GM13977 (cell line): Measurements from ENCODE around the gene CADM2.

ENCODE experiments used
- DNase-seq: peaks from one replicate; pipeline ENCODE4 v3.0.0; 2012; ENCODE audit warnings: low spot score
- CTCF ChIP-seq: IDR thresholded peaks from 2 replicates; pipeline ENCODE4 v1.5.1; 2012; ENCODE audit warnings: mild to moderate bottlenecking, control low read depth; ENCODE audit not compliant: insufficient read depth; ENCODE audit errors: extremely low read depth, missing control alignments
- in situ Hi-C: fragments of 300-500 bp; cut with MboI; formaldehyde crosslinking; loops from one replicate; pipeline ENCODE4 v1.12.0; 2022; ENCODE audit warnings: low sequenced_read_pairs, low pct_unique_long_range_greater_than_20kb, mixed read lengths, inconsistent platforms; ENCODE audit not compliant: unreplicated experiment

CADM2 gene

GRCh38 chr3:85258326-85258725 is 299.5 kb downstream of the CADM2 start:
- DNase-seq: no peak
- TF ChIP-seq CTCF: no peak
- in situ Hi-C loops: no loop called here

- no peak for DNase-seq
- TF ChIP-seq CTCF: no peak
- in situ Hi-C loops: no loop called here
Measured at GRCh38 chr3:85258819-85259218, 300.0 kb downstream of the CADM2 start.

- no peak for TF ChIP-seq CTCF
- in situ Hi-C loops: no loop called here
- no peak for DNase-seq
Measured at GRCh38 chr3:85259748-85260147, 301.0 kb downstream of the CADM2 start.

- no peak for TF ChIP-seq CTCF
- in situ Hi-C loops: no loop called here
- no peak for DNase-seq
Measured at GRCh38 chr3:85264381-85264780, 305.6 kb downstream of the CADM2 start.

GRCh38 chr3:85270488-85270887 is 311.7 kb downstream of the CADM2 start:
- DNase-seq: no peak

GRCh38 chr3:85271911-85272310 is 313.1 kb downstream of the CADM2 start:
- TF ChIP-seq CTCF: no peak
- in situ Hi-C loops: no loop called here
- no peak for DNase-seq

More at GRCh38 chr3:85270488-85270887, 311.7 kb downstream of the CADM2 start:
- no peak for TF ChIP-seq CTCF
- in situ Hi-C loops: no loop called here

GRCh38 chr3:85288257-85288656 is 329.5 kb downstream of the CADM2 start:
- DNase-seq: no peak
- in situ Hi-C loops: no loop called here
- no peak for TF ChIP-seq CTCF
